Measurements from ENCODE around the gene FOXK1.
A peak's percentile ranks its signal among the peaks of the same experiment; 100 is the strongest.

FOXK1 gene

DNA sequence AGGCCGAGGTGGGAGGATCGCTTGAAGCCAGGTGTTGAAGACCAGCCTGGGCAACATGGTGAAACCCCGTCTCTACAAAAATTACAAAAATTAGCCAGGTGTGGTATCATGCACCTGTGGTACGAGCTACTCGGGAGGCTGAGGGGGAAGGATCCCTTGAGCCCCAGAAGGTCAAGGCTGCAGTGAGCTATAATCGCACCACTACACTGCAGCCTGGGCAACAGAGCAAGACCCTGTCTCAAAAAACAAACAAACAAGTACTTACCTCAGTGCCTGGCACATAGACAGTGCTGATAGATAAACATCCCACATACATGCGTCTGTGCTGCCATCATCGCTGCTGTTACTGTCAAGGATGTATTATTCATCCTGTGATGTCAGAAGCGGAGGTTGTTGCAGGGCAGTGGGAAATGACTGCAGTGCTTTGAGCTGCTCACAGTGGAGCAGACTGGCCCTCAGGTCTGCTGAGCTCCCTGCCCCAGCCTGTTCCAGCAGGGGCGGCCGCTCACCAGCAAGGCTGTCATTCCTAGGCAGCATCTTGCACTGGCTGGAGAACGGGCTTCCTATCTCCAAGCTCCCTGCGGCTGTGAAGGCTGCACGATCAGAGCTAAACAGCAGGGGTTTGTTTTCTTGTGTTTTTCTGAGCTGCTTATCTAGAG, 18.6 kb downstream of the FOXK1 start:
- Histone ChIP-seq H3K36me3 (peaks cover 6% of the 10 kb centered on the region; the same call in 1 of the 2 replicates), H3K4me3 (ENCODE audit: low read depth, low read length) (no peak overlapping the region), H3K27me3 (no peaks in the 10 kb centered on the region), H3K4me1 (no peaks in the 10 kb centered on the region), H3K9me3 (no peaks in the 10 kb centered on the region)
- DNase-seq = no peak
- TF ChIP-seq CTCF (IDR thresholded peaks at IDR 0.05; ENCODE audit: low read depth, low read length) = no peak

DNA sequence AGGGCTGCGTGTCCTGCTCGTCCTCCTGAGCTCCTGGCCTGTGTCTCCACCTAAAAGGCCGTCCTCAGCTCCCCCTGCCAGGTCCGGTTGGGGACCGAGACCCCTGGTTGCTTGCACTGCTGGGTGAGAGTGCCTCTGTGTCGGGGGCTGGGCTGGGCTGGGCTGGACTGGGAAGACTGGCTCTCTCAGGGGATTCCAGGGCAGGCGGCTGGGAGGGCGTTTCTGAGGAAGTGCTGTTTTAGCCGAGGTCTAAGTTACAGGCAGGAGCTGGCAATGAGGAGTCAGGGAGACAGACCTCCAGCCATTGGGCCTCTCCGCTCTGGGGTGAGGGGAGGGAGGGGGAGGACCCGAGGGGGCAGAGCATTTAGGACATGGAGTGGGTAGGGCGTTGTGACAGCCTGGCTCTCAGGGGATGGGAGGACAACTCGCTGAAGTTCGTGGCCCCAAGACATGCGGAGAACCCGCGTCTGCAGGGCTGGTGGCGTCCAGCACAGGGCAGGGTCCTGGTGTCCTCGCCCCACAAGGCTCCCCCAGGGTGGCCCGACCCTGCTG, 20.9 kb downstream of the FOXK1 start:
- no peak overlapping the region for H3K4me3 ChIP-seq (ENCODE audit: low read depth, low read length)
- TF ChIP-seq CTCF (IDR thresholded peaks at IDR 0.05; ENCODE audit: low read depth, low read length) = no peak

GRCh38 chr7:4703532-4703931, 21.4 kb downstream of the FOXK1 start:
- TF ChIP-seq CTCF (IDR thresholded peaks at IDR 0.05; ENCODE audit: low read depth, low read length) = no peak
- peaks cover 4% of the 10 kb centered on the region; the same call in 1 of the 2 replicates for H3K36me3 ChIP-seq
- H3K4me3 ChIP-seq (ENCODE audit: low read depth, low read length) = no peak overlapping the region
- no peaks in the 10 kb centered on the region for H3K4me1 ChIP-seq
- DNase-seq = no peak
- no peaks in the 10 kb centered on the region for H3K9me3 ChIP-seq
- no peaks in the 10 kb centered on the region for H3K27me3 ChIP-seq

More for the DNA sequence above, 20.9 kb downstream of the FOXK1 start:
- Histone ChIP-seq H3K4me1 (no peaks in the 10 kb centered on the region), H3K27me3 (no peaks in the 10 kb centered on the region), H3K36me3 (peaks cover 6% of the 10 kb centered on the region; the same call in 1 of the 2 replicates), H3K9me3 (no peaks in the 10 kb centered on the region)
- DNase-seq = peak; percentile 34

DNA sequence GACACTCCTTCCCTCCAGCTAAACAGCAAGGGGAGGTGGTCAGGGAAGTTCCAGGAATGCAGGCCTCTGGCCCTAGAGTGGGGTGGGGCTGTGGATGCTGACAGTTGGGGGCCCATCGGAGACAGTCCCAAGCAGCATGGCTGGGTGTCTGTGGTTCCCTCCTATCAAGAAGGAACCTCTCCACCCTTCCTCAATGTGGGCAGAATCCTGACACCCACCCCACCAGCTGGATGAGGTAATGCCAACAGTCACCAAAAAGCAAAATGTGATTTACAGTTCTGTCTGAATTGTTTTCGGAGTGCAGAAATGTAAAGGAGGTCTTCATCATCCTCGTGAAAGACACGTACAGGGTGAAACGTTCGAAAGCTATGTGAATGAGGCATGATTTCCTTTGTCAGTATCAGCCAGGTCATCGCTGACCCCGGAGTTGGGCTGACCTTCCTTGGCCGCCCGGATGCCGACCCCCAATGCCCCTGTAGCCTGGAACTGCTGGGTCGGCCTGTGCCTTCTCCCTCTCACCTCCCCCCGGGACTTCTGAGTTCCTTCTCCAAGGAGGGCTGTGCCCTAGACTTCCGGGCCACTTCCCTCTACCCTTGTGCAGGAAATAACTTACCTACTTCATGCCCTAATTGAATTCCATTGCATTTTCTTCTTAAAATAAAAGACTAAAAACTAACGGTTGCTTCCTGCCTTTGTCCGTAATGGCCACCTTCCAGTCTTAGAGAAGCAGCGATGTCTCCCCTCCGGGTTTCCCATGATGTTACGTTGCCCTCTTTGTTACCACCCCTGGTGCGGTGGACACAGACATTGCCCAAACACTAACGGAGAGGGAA, 24.5 kb downstream of the FOXK1 start:
- H3K9me3 ChIP-seq = no peaks in the 10 kb centered on the region
- peaks cover 4% of the 10 kb centered on the region for H3K36me3 ChIP-seq
- no peaks in the 10 kb centered on the region for H3K4me1 ChIP-seq
- H3K27me3 ChIP-seq = no peaks in the 10 kb centered on the region
- no peak for TF ChIP-seq CTCF (IDR thresholded peaks at IDR 0.05; ENCODE audit: low read depth, low read length)
- no peak for DNase-seq
- no peak overlapping the region for H3K4me3 ChIP-seq (ENCODE audit: low read depth, low read length)

- no peaks in the 10 kb centered on the region for H3K27me3 ChIP-seq
- no peak for DNase-seq
- no peaks in the 10 kb centered on the region for H3K4me1 ChIP-seq
- no peak overlapping the region for H3K4me3 ChIP-seq (ENCODE audit: low read depth, low read length)
- H3K9me3 ChIP-seq = no peaks in the 10 kb centered on the region
- H3K36me3 ChIP-seq = peaks cover 4% of the 10 kb centered on the region
- no peak for TF ChIP-seq CTCF (IDR thresholded peaks at IDR 0.05; ENCODE audit: low read depth, low read length)
Observed at GRCh38 chr7:4707217-4707741, 25.2 kb downstream of the FOXK1 start.
